Trophoblast cell (in vitro differentiated cells and primary cell): ENCODE data around the gene ZNF14.
"Not testable (repeated sequence)": the region's sequence is repeated elsewhere in the genome, so short reads cannot be mapped to it uniquely, and the experiment has no call there.

ENCODE experiments used
- DNase-seq, 2 donors: peaks; one replicate each; pipeline ENCODE4 v3.0.0-alpha.2; 2016
- H2AFZ ChIP-seq: 2 replicates; pipeline ENCODE4 v1.6.1; 2013; ENCODE audit warnings: low read length, moderate library complexity, mild to moderate bottlenecking; ENCODE audit not compliant: insufficient read depth, poor library complexity
- H2AK5ac ChIP-seq: 2 replicates; pipeline ENCODE4 v1.6.1; 2013; ENCODE audit warnings: mild to moderate bottlenecking, low read length
- H2BK120ac ChIP-seq: 2 replicates; pipeline ENCODE4 v1.6.1; 2013; ENCODE audit warnings: low read length, mild to moderate bottlenecking, moderate library complexity; ENCODE audit not compliant: insufficient read depth, poor library complexity
- H2BK12ac ChIP-seq: 2 replicates; pipeline ENCODE4 v1.6.1; 2013; ENCODE audit warnings: mild to moderate bottlenecking, low read length, moderate library complexity
- H2BK5ac ChIP-seq: 2 replicates; pipeline ENCODE4 v1.6.1; 2013; ENCODE audit warnings: low read length, low read depth, moderate library complexity, mild to moderate bottlenecking; ENCODE audit not compliant: poor library complexity
- H3K14ac ChIP-seq: 2 replicates; pipeline ENCODE4 v1.6.1; 2013; ENCODE audit warnings: mild to moderate bottlenecking, low read length
- H3K18ac ChIP-seq: 2 replicates; pipeline ENCODE4 v1.6.1; 2013; ENCODE audit warnings: mild to moderate bottlenecking, low read length
- H3K23ac ChIP-seq: 2 replicates; pipeline ENCODE4 v1.6.1; 2013; ENCODE audit warnings: low read length
- H3K27ac ChIP-seq: 2 replicates; pipeline ENCODE4 v1.5.1; 2013; ENCODE audit warnings: low read depth, mild to moderate bottlenecking, inconsistent platforms, low read length, moderate library complexity
- H3K27me3 ChIP-seq: 2 replicates; pipeline ENCODE4 v1.6.1; 2013; ENCODE audit warnings: inconsistent platforms, mild to moderate bottlenecking, low read length, moderate library complexity; ENCODE audit not compliant: insufficient read depth
- H3K36me3 ChIP-seq, 2 experiments: 1 replicate in 1 of 2; 2 replicates in 1 of 2; pipeline ENCODE4 v1.6.1; 2013; ENCODE audit warnings: low read length in 2 of 2, mild to moderate bottlenecking in 2 of 2, moderate library complexity in 1 of 2; ENCODE audit not compliant: insufficient read depth in 2 of 2, control insufficient read depth in 1 of 2
- H3K4ac ChIP-seq: 2 replicates; pipeline ENCODE4 v1.6.1; 2013; ENCODE audit warnings: low read depth, mild to moderate bottlenecking, low read length, moderate library complexity
- H3K4me1 ChIP-seq, 2 experiments: 1 replicate in 1 of 2; 2 replicates in 1 of 2; pipeline ENCODE4 v1.6.1; 2013; ENCODE audit warnings: low read length in 2 of 2, mild to moderate bottlenecking in 2 of 2, moderate library complexity in 1 of 2; ENCODE audit not compliant: insufficient read depth in 2 of 2, control insufficient read depth in 1 of 2
- H3K4me2 ChIP-seq: 2 replicates; pipeline ENCODE4 v1.6.1; 2013; ENCODE audit warnings: inconsistent platforms, mild to moderate bottlenecking, low read length, moderate library complexity
- H3K4me3 ChIP-seq: 2 replicates; pipeline ENCODE4 v1.5.1; 2013; ENCODE audit warnings: mild to moderate bottlenecking, low read depth, low read length, inconsistent platforms
- H3K79me1 ChIP-seq: one replicate; pipeline ENCODE4 v1.6.1; 2013; ENCODE audit warnings: low read length
- H3K79me2 ChIP-seq: 2 replicates; pipeline ENCODE4 v1.6.1; 2013; ENCODE audit warnings: low read length, mild to moderate bottlenecking; ENCODE audit not compliant: control insufficient read depth, insufficient read depth, poor library complexity
- H3K9ac ChIP-seq: 2 replicates; pipeline ENCODE4 v1.6.1; 2013; ENCODE audit warnings: mild to moderate bottlenecking, low read length
- H3K9me3 ChIP-seq: 2 replicates; pipeline ENCODE4 v1.6.1; 2013; ENCODE audit warnings: low read depth, mild to moderate bottlenecking, control low read depth, inconsistent platforms, low read length; ENCODE audit not compliant: insufficient read depth
- H4K12ac ChIP-seq: 2 replicates; pipeline ENCODE4 v1.6.1; 2013; ENCODE audit warnings: low read depth, mild to moderate bottlenecking, low read length, moderate library complexity
- H4K8ac ChIP-seq: 2 replicates; pipeline ENCODE4 v1.6.1; 2013; ENCODE audit warnings: low read depth, mild to moderate bottlenecking, low read length, moderate library complexity
- H4K91ac ChIP-seq: one replicate; pipeline ENCODE4 v1.6.1; 2013; ENCODE audit warnings: low read depth, mild to moderate bottlenecking, low read length, moderate library complexity
- WGBS: extraction: QIAGEN DNeasy Blood & Tissue Kit; methylation state at CpG from one replicate; pipeline ENCODE4 v1.1.7; 2013; ENCODE audit warnings: missing lambda C conversion rate; ENCODE audit not compliant: insufficient read length, insufficient coverage; ENCODE audit errors: extremely low coverage; 5-methylcytosine and 5-hydroxymethylcytosine counted together

Gene ZNF14

GRCh38 chr19:19769971-19770370 lies 37.1 kb upstream of the ZNF14 start:
- H3K23ac ChIP-seq, H3K4me1 ChIP-seq, H2AK5ac ChIP-seq, H3K14ac ChIP-seq, H2BK120ac ChIP-seq, H3K9me3 ChIP-seq, H4K8ac ChIP-seq, H4K91ac ChIP-seq, H3K36me3 ChIP-seq, H3K79me1 ChIP-seq, H3K4ac ChIP-seq, H3K27me3 ChIP-seq, H3K27ac ChIP-seq, DNase-seq, H3K4me2 ChIP-seq, H3K4me3 ChIP-seq, H2BK5ac ChIP-seq, H4K12ac ChIP-seq, H2AFZ ChIP-seq, H3K9ac ChIP-seq, H3K79me2 ChIP-seq, H3K18ac ChIP-seq, H2BK12ac ChIP-seq: not testable (repeated sequence)
- 64% methylated on average over 2 of the region's 28 CpGs for WGBS

- H2AK5ac ChIP-seq: no peak overlapping the region
- H3K4me1 ChIP-seq: no peaks in the 10 kb centered on the region
- DNase-seq: no peak
- peaks cover 9% of the 10 kb centered on the region for H3K9me3 ChIP-seq
- H3K14ac ChIP-seq: no peak overlapping the region
- WGBS: no CpG with 5 or more reads among the region's 4 CpGs
- no peak overlapping the region for H2AFZ ChIP-seq
- no peak overlapping the region for H3K4me3 ChIP-seq
- no peak overlapping the region for H2BK5ac ChIP-seq
- no peaks in the 10 kb centered on the region for H3K79me1 ChIP-seq
- no peaks in the 10 kb centered on the region for H3K79me2 ChIP-seq
- no peaks in the 10 kb centered on the region for H3K36me3 ChIP-seq
- H3K4ac ChIP-seq: no peak overlapping the region
- no peak overlapping the region for H4K8ac ChIP-seq
- no peak overlapping the region for H4K91ac ChIP-seq
- H4K12ac ChIP-seq: no peak overlapping the region
- H3K9ac ChIP-seq: no peak overlapping the region
- H2BK120ac ChIP-seq: no peak overlapping the region
- H2BK12ac ChIP-seq: no peak overlapping the region
- H3K23ac ChIP-seq: no peak overlapping the region
- no peak overlapping the region for H3K27ac ChIP-seq
- H3K18ac ChIP-seq: no peak overlapping the region
- H3K27me3 ChIP-seq: no peaks in the 10 kb centered on the region
- H3K4me2 ChIP-seq: no peak overlapping the region
Observed at GRCh38 chr19:19758164-19758563, 25.3 kb upstream of the ZNF14 start.

GRCh38 chr19:19752760-19753403 lies 20.0 kb upstream of the ZNF14 start:
- Histone ChIP-seq H3K27ac (no peak overlapping the region), H3K9me3 (peaks cover 46% of the 10 kb centered on the region), H2AFZ (no peak overlapping the region), H3K9ac (no peak overlapping the region), H3K79me2 (no peaks in the 10 kb centered on the region), H4K12ac (no peak overlapping the region), H3K23ac (no peak overlapping the region), H4K8ac (no peak overlapping the region), H3K18ac (no peak overlapping the region), H2BK5ac (no peak overlapping the region), H3K79me1 (no peaks in the 10 kb centered on the region), H3K4me2 (no peak overlapping the region), H2AK5ac (no peak overlapping the region), H4K91ac (no peak overlapping the region), H3K4me3 (no peak overlapping the region), H2BK12ac (no peak overlapping the region), H3K36me3 (no peaks in the 10 kb centered on the region), H3K4ac (no peak overlapping the region), H3K4me1 (no peaks in the 10 kb centered on the region), H3K27me3 (no peaks in the 10 kb centered on the region), H2BK120ac (no peak overlapping the region), H3K14ac (no peak overlapping the region)
- no peak for DNase-seq
- no CpG with 5 or more reads among the region's 11 CpGs for WGBS

GRCh38 chr19:19751846-19752245 lies 18.9 kb upstream of the ZNF14 start:
- DNase-seq: no peak
- no peak overlapping the region for H3K4me2 ChIP-seq
- no peak overlapping the region for H3K23ac ChIP-seq
- no peak overlapping the region for H4K8ac ChIP-seq
- no peak overlapping the region for H2AK5ac ChIP-seq
- no peaks in the 10 kb centered on the region for H3K79me2 ChIP-seq
- no peaks in the 10 kb centered on the region for H3K4me1 ChIP-seq
- no peak overlapping the region for H3K18ac ChIP-seq
- no peak overlapping the region for H2BK120ac ChIP-seq
- no peak overlapping the region for H3K4me3 ChIP-seq
- no peak overlapping the region for H4K91ac ChIP-seq
- no peak overlapping the region for H3K14ac ChIP-seq
- no peak overlapping the region for H2BK12ac ChIP-seq
- H3K79me1 ChIP-seq: no peaks in the 10 kb centered on the region
- peaks cover 51% of the 10 kb centered on the region for H3K9me3 ChIP-seq
- no peaks in the 10 kb centered on the region for H3K36me3 ChIP-seq
- H3K27me3 ChIP-seq: no peaks in the 10 kb centered on the region
- H4K12ac ChIP-seq: no peak overlapping the region
- no peak overlapping the region for H2AFZ ChIP-seq
- no peak overlapping the region for H2BK5ac ChIP-seq
- H3K27ac ChIP-seq: no peak overlapping the region
- no peak overlapping the region for H3K4ac ChIP-seq
- no peak overlapping the region for H3K9ac ChIP-seq
- no CpG with 5 or more reads among the region's 12 CpGs for WGBS
